ENCODE results near the gene MRPS34. TPM values are rescaled to one million over a fixed set of nuclear protein-coding genes. Genes with fewer than 3 reads are reported as not detected.
A peak's percentile ranks its signal among the peaks of the same experiment; 100 is the strongest.

The MRPS34 gene
- total and polyA plus RNA-seq, 9 of the 15 experiments (the other 6 are each of a cell fraction or from before 2014, with no cell fraction given), result 5.2 to 334 (median 92.8) TPM

- CTCF ChIA-PET (ENCODE audit: low intra/inter-chr PET ratio), result no interaction called here
- no peak overlapping the region for H3K27ac ChIP-seq (ENCODE audit: extremely low read depth, low read depth, low read length)
- peaks cover 21% of the 10 kb centered on the region for H3K79me2 ChIP-seq (ENCODE audit: control insufficient read depth, insufficient read depth, low read length)
- DNase-seq (ENCODE audit: extremely low read depth in 1 of 4, low spot score in 3 of 4) (peak; percentile 55 to 69 (median 64)), FAIRE-seq (peak; percentile 65), ATAC-seq (peak; percentile 89)
- intact Hi-C loops (cut with micrococcal nuclease), result no loop called here
- in situ Hi-C loops (cut with MboI), result no loop called here
- no TSS peak for BruUV-seq (replicated peaks)
- no peaks in the 10 kb centered on the region; the same call in 1 of the 2 replicates for H4K20me1 ChIP-seq (replicated peaks; ENCODE audit: control insufficient read depth, insufficient read depth, low read length)
- no peak overlapping the region for H3K4me2 ChIP-seq (ENCODE audit: insufficient read depth, low read length)
- WGBS (ENCODE audit: insufficient coverage, low coverage, missing lambda C conversion rate), result 26% methylated on average over 6 of the region's 6 CpGs
- POLR2A ChIA-PET, result interaction anchor here (0.6 to 1.2 kb wide), 5 partner anchors 10 to 231 kb away, joined by 3 to 11 read pairs (median 4); partner anchors contain the start of gene TELO2
- no peaks in the 10 kb centered on the region for H3K27me3 ChIP-seq (ENCODE audit: control insufficient read depth in 2 of 2, insufficient read depth in 2 of 2, low read length in 2 of 2)
- peaks cover 27% of the 10 kb centered on the region; the same call in 2 of the 3 replicates for H3K36me3 ChIP-seq (ENCODE audit: control insufficient read depth, insufficient read depth, low read length)
- no peak overlapping the region for H3K9ac ChIP-seq (ENCODE audit: insufficient read depth in 1 of 2, low read depth in 2 of 2, low read length in 2 of 2)
- H3K9me1 ChIP-seq (ENCODE audit: control insufficient read depth, insufficient read depth, low read length), result no peaks in the 10 kb centered on the region
- no peak overlapping the region for H3K4me3 ChIP-seq
- H3K4me1 ChIP-seq (replicated peaks in 1 of 2; ENCODE audit: control insufficient read depth in 2 of 2, insufficient read depth in 2 of 2, low read length in 2 of 2), result peaks cover 9 to 26% of the 10 kb centered on the region in 2 experiments; a peak in 3 of 5 replicates
- H3K9me3 ChIP-seq (replicated peaks; ENCODE audit: control insufficient read depth, insufficient read depth, low read depth, low read length), result no peaks in the 10 kb centered on the region
- no peak overlapping the region for H2AFZ ChIP-seq (ENCODE audit: low read depth, low read length)
- TF ChIP-seq ZNF146 (CRISPR knock-in tag; IDR thresholded peaks at IDR 0.05; ENCODE audit: unreplicated experiment), result no peak
- no peak for TF ChIP-seq FOSL1 (tag; conservative IDR thresholded peaks at IDR 0.05)
- peak; percentile 19; the same call in 1 of the 2 replicates for TF ChIP-seq REST (IDR thresholded peaks at IDR 0.05; ENCODE audit: borderline replicate concordance)
- TF ChIP-seq REST (CRISPR knock-in tag; IDR thresholded peaks at IDR 0.05; ENCODE audit: low read depth), result no peak
- no peak for TF ChIP-seq ZNF134 (CRISPR knock-in tag; conservative IDR thresholded peaks at IDR 0.05)
- TF ChIP-seq CTCF (IDR thresholded peaks at IDR 0.05 in 2 of 3, conservative IDR thresholded peaks at IDR 0.05 in 1 of 3; ENCODE audit: insufficient read depth in 2 of 3, low read depth in 1 of 3, low read length in 3 of 3), result peak; percentile 61 to 80 (median 76)
- TF ChIP-seq DEAF1 (CRISPR knock-in tag; IDR thresholded peaks at IDR 0.05), result 0 out of 2 replicates have a peak, but pooled peaks have one; percentile 19
- TF ChIP-seq NONO (IDR thresholded peaks at IDR 0.05; ENCODE audit: low read depth in 2 of 2, low read length in 1 of 2), result no peak
Measured at GRCh38 chr16:1723450-1724147, 49.3 kb downstream of the MRPS34 start.
